GM12874 (cell line): Measurements from ENCODE around the gene FBXO9.

Experiments used
- CTCF ChIP-seq: IDR thresholded peaks from 2 replicates; pipeline ENCODE4 v1.5.1; 2011; ENCODE audit warnings: low read depth, mild to moderate bottlenecking, control low read depth, low read length, moderate library complexity; ENCODE audit not compliant: insufficient read depth

FBXO9 gene

GRCh38 chr6:53028467-53028866 lies 36.7 kb upstream of the FBXO9 start:
- no peak for TF ChIP-seq CTCF

GRCh38 chr6:53029257-53029656 lies 35.9 kb upstream of the FBXO9 start:
- TF ChIP-seq CTCF = no peak

GRCh38 chr6:53029761-53030160 lies 35.4 kb upstream of the FBXO9 start:
- no peak for TF ChIP-seq CTCF

GRCh38 chr6:53031281-53031680 lies 33.9 kb upstream of the FBXO9 start:
- TF ChIP-seq CTCF = no peak

- TF ChIP-seq CTCF = no peak
These were observed 32.4 kb upstream of the FBXO9 start for GRCh38 chr6:53032849-53033248.

- no peak for TF ChIP-seq CTCF
These were observed 31.4 kb upstream of the FBXO9 start for GRCh38 chr6:53033764-53034163.

GRCh38 chr6:53035549-53036213 lies 29.5 kb upstream of the FBXO9 start:
- TF ChIP-seq CTCF = no peak
